Activated naive CD4-positive, alpha-beta T cell treated with anti-CD3 and anti-CD28 coated beads, Interleukin-2, amount 50 U/mL, for 24 hours (primary cell): ENCODE data around the gene JAKMIP1.

Experiments
- H3K27ac Mint-ChIP-seq: one replicate; pipeline ENCODE4 v1.8.0; 2021; ENCODE audit warnings: mild to moderate bottlenecking, mixed read lengths
- H3K27me3 Mint-ChIP-seq: one replicate; pipeline ENCODE4 v1.8.0; 2021; ENCODE audit warnings: mixed read lengths
- H3K36me3 Mint-ChIP-seq: one replicate; pipeline ENCODE4 v1.8.0; 2021; ENCODE audit warnings: mixed read lengths
- H3K4me1 Mint-ChIP-seq: one replicate; pipeline ENCODE4 v1.8.0; 2021; ENCODE audit warnings: mixed read lengths
- H3K4me3 Mint-ChIP-seq: one replicate; pipeline ENCODE4 v1.8.0; 2021; ENCODE audit warnings: mild to moderate bottlenecking, mixed read lengths
- H3K9me3 Mint-ChIP-seq: one replicate; pipeline ENCODE4 v1.8.0; 2021; ENCODE audit warnings: mixed read lengths

JAKMIP1 gene

DNA sequence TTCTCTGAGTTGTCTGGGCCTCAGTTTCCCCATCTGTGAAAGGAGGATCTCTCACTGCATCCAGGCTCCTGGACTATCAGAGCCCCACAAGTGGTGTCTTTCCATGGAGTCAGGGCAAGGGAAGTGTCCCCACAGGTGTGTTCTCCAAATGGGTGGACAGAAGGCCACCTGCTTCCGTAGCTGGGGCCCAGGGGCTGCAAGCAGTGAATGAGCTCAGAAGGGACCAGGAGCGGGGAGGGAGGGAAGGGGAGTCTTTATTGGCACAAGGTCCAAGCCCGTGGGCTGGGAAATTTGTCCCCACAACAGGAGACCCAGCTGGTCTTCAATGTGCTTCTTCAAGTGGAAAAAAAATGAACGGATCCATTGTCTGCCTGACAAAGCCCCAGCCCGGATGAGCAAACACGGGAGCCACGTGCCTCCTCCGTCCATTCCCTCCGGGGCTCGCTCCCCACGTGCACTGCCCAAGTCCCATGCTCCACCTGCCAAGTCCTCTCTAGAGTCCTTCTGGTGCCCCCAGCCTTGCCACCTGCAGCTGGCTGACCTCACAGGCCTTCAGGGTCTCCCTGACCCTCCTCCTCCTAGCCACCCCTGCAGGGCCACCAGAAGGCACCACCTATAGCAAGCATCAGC lies 72.0 kb downstream of the JAKMIP1 start:
- Mint-ChIP-seq H3K9me3 (no peaks in the 10 kb centered on the region), H3K36me3 (no peaks in the 10 kb centered on the region), H3K27me3 (peaks cover 2% of the 10 kb centered on the region), H3K4me1 (no peaks in the 10 kb centered on the region), H3K4me3 (no peak overlapping the region), H3K27ac (no peak overlapping the region)

DNA sequence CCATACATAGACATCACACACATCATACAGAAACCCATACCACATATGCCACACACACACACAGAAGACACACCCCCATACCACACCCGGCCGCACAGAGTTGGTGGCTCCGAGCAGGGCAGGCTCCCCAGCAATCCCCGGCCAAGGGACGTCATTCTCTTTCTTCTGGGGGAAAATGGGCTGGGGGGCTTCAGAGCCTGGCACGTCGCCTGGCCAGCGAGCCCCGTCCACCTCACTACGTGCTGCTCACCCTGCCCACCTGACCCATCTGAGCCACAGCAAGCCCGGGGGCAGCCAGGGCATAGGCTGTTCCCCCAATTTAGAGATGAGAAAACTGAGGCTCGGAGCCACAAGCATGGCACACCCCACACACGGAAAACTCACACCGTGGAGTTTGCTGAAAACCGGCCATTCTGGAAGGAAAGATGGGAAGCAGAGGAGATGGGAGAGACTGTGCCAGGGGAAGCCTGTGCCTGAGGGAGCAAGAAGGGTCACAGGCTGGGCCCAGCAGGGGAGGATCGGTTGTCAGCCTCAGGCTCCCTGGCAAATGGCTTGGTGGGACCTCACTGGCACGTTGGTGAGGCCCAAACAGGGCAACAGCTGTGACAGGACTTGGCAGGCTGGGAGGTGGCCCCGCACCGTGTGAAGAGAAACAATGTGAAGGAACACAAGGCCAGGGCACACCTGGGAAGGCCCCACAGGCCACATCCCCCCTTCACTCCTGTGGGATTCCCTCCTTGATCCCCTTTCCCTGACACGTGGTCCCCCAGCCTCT lies 73.2 kb downstream of the JAKMIP1 start:
- Mint-ChIP-seq H3K9me3 (no peaks in the 10 kb centered on the region), H3K4me3 (no peak overlapping the region), H3K27ac (no peak overlapping the region), H3K4me1 (no peaks in the 10 kb centered on the region), H3K36me3 (no peaks in the 10 kb centered on the region), H3K27me3 (peaks cover 2% of the 10 kb centered on the region)

DNA sequence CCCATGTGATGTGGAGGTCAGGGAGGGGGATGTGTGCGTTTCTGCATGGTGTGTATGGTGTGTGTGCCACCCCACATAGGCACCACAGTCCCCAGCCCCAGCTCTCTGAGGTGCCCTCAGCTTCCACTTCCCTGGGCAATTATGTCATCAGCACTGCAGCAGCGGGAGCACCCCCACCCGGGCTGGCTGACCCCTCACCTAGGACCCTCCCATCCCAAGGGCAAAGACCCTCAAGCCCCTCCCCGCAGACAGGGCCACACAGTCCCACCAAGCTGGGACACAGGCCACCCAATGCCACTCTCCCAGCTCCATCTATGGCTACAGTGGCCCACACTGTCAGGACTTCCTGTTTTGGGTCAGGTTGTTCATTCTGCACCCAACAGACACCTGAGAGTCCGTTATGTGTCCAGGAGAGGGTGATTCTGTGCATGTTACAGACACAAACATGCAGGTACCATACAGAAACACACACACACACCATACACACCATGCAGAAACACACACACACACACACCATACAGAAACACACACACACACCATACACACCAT lies 75.2 kb downstream of the JAKMIP1 start:
- H3K9me3 Mint-ChIP-seq = no peaks in the 10 kb centered on the region
- peaks cover 2% of the 10 kb centered on the region for H3K27me3 Mint-ChIP-seq
- no peaks in the 10 kb centered on the region for H3K4me1 Mint-ChIP-seq
- H3K27ac Mint-ChIP-seq = no peak overlapping the region
- no peak overlapping the region for H3K4me3 Mint-ChIP-seq
- H3K36me3 Mint-ChIP-seq = no peaks in the 10 kb centered on the region

DNA sequence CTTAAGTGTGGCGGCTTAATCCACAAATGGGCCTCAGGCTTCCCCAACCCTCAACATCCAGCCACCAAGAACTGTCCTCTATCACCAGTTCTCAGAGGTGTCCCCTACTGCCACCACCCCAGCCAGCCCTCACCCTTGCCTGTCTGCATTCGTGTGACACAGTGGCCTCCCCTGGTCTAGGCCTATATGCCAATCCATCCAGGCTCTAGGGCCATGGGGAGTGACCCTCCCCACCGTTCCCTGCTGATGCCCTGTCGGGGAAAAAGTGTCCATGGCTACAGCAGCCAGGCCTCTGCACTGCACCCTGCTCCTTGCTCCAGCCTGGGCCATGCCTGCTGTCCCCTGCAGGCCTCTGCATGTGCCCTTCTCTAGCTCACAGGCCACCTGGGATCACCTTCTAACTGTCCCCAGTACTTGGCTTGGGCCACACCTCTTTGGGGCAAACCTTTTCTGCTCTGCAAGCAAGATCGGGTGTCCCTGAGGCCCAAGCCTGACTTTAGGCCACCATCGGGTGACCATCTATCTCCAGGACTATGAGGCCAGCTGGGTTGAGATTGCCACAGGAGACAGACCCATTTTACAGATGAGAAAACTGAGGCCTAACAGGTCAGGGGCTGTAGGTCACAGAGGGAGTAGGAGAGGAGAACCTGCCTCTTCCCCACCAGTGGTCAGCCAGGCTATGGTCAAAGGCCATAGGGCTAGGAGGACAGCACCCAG lies 75.8 kb downstream of the JAKMIP1 start:
- H3K9me3 Mint-ChIP-seq = no peaks in the 10 kb centered on the region
- H3K27ac Mint-ChIP-seq = no peak overlapping the region
- no peaks in the 10 kb centered on the region for H3K4me1 Mint-ChIP-seq
- H3K4me3 Mint-ChIP-seq = no peak overlapping the region
- H3K27me3 Mint-ChIP-seq = peaks cover 1% of the 10 kb centered on the region
- no peaks in the 10 kb centered on the region for H3K36me3 Mint-ChIP-seq

DNA sequence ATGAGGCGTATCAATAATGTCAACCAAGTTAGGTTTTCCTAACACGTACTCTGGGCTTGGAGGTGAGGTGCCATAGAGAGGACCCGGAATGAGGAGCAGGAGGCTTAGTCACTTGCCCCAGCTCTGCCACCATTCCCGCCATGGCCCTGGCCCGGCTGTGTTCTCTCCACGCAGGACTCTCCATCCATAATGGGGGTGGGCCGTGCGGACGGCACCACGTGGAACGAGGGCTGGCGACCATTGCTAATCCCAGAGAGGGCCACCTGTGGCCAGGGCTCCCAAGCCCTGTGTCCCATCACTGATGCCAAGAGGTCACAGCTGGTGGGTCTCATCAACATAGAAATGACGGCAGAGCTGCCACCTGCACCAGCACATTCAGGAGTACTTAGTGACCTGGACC lies 76.4 kb downstream of the JAKMIP1 start:
- H3K36me3 Mint-ChIP-seq = no peaks in the 10 kb centered on the region
- no peaks in the 10 kb centered on the region for H3K27me3 Mint-ChIP-seq
- no peak overlapping the region for H3K27ac Mint-ChIP-seq
- no peaks in the 10 kb centered on the region for H3K9me3 Mint-ChIP-seq
- no peaks in the 10 kb centered on the region for H3K4me1 Mint-ChIP-seq
- no peak overlapping the region for H3K4me3 Mint-ChIP-seq

DNA sequence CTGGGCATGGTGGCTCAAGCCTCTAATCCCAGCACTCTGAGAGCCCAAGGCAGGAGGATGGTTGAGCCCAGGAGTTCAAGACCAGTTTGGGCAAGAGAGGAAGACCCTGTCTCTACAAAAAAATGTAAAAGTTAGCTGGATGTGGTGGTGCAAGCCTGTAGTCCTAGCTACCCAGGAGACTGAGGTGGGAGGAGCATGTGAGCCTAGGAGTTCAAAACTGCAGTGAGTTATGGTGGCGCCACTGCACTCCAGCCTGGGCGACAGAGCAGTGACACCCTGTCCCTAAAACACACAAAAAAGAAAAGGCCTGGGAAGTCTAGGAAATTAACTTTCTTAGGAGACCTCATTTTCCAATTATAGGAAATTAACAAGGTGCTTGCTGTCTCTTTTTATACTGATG lies 76.8 kb downstream of the JAKMIP1 start:
- Mint-ChIP-seq H3K9me3 (no peaks in the 10 kb centered on the region), H3K27ac (no peak overlapping the region), H3K27me3 (no peaks in the 10 kb centered on the region), H3K36me3 (no peaks in the 10 kb centered on the region), H3K4me1 (no peaks in the 10 kb centered on the region), H3K4me3 (no peak overlapping the region)

DNA sequence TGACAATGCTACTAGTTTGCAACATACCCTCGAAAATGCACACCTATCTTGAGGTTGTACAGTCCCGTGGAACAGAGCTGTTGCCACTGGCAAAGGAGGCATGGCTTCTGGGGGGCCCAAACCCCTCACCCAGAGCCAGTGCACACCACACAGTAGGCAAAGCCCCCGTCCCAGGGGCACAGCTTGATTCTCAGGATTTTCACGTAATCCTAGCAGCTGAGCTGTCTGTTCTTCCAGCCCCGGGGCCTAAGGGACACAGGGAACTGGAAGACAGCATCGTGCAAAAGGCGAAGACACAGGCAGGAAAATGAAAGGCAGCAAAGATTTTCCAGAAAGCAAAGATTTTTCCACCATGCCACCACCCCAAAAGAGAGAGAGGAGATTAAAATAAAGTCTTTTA lies 77.2 kb downstream of the JAKMIP1 start:
- no peaks in the 10 kb centered on the region for H3K9me3 Mint-ChIP-seq
- no peaks in the 10 kb centered on the region for H3K36me3 Mint-ChIP-seq

DNA sequence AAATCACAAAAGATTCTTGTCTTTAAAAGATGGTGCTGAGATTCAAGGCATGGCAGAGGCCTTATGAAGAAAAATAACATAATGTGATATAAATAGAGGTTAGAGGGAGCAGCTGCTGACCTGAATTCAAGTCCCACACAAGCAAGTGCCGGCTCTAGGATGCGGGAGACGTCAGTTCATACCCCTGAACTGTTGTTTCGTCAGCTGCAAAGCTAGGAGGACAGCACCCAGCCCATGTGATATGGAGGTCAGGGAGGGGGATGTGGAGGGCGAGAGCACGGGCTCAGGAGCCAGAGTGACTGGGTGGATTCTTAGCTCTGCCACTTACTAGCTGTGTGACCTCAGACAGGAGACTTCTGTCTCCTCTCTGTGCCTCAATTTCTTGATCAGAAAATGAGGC lies 77.9 kb downstream of the JAKMIP1 start:
- H3K4me3 Mint-ChIP-seq = no peak overlapping the region
- H3K4me1 Mint-ChIP-seq = no peaks in the 10 kb centered on the region
- H3K27me3 Mint-ChIP-seq = no peaks in the 10 kb centered on the region
- H3K27ac Mint-ChIP-seq = no peak overlapping the region
- H3K9me3 Mint-ChIP-seq = no peaks in the 10 kb centered on the region
- no peaks in the 10 kb centered on the region for H3K36me3 Mint-ChIP-seq

More for the DNA sequence above, 77.2 kb downstream of the JAKMIP1 start:
- Mint-ChIP-seq H3K27ac (no peak overlapping the region), H3K4me3 (no peak overlapping the region), H3K4me1 (no peaks in the 10 kb centered on the region), H3K27me3 (no peaks in the 10 kb centered on the region)

DNA sequence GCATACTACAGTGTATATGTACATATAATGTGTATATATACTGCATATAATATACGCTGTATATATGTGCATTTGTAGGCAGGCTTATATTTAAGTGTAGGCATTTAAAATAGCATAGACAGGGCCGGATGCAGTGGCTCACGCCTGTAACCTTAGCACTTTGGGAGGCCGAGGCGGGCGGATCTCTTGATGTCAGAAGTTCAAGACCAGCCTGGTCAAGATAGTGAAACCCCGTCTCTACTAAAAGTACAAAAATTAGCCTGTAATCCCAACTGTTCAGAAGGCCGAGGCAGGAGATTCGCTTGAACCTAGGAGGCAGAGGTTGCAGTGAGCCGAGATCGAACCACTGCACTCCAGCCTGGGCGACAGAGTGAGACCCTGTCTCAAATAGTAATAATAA lies 78.4 kb downstream of the JAKMIP1 start:
- H3K4me3 Mint-ChIP-seq = no peak overlapping the region
- H3K9me3 Mint-ChIP-seq = no peaks in the 10 kb centered on the region
- no peaks in the 10 kb centered on the region for H3K4me1 Mint-ChIP-seq
- no peaks in the 10 kb centered on the region for H3K36me3 Mint-ChIP-seq
- H3K27ac Mint-ChIP-seq = no peak overlapping the region
- H3K27me3 Mint-ChIP-seq = no peaks in the 10 kb centered on the region

DNA sequence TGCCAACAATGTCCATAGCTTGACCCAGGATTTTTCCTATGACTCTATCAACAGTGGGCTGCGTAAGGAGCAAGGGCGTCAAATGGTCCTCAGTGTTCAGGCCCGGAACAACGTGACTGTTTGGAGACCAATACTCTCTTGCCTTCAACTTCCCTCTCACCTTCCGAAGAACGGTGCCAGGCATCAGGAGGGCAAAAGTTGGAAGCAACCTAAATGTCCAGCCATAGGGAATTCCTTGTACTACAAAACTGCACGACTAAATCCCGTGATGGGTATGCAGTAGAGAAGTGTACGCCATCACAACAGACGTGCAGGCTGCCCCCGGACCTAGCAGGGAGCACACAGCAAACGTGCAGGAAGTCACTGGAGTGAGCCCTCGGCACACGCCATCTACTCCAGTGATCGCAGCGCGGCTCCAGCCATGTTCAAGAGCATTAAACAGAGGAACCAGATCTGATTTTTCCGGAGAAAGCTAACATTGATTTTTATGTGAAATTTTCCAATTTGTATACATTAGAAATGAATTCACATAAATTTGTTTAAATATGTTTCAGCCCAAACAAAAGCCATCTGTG lies 79.0 kb downstream of the JAKMIP1 start:
- H3K9me3 Mint-ChIP-seq = no peaks in the 10 kb centered on the region
- no peaks in the 10 kb centered on the region for H3K27me3 Mint-ChIP-seq
- no peak overlapping the region for H3K4me3 Mint-ChIP-seq
- H3K4me1 Mint-ChIP-seq = no peaks in the 10 kb centered on the region
- H3K36me3 Mint-ChIP-seq = no peaks in the 10 kb centered on the region
- H3K27ac Mint-ChIP-seq = no peak overlapping the region

DNA sequence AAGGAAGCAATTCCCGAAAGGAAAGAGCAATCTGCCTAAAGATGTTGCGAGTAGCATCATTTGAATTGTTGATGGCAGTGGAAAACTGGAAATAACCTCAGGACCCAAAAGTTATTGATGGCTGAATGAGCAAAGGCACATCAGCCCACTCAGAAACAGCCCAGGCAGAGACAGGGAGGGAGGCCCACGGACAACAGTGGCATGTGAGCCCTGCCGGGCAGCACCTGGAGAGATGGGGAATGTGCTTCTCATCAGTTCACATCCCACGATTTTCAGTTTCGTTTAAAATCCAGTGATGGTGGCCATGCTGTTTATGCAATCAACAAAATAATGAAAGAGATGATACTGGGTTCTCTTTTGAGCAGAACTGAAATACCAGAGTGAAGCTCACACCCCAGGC lies 80.0 kb downstream of the JAKMIP1 start:
- Mint-ChIP-seq H3K27ac (no peak overlapping the region), H3K4me3 (no peak overlapping the region), H3K27me3 (peaks cover 2% of the 10 kb centered on the region)

DNA sequence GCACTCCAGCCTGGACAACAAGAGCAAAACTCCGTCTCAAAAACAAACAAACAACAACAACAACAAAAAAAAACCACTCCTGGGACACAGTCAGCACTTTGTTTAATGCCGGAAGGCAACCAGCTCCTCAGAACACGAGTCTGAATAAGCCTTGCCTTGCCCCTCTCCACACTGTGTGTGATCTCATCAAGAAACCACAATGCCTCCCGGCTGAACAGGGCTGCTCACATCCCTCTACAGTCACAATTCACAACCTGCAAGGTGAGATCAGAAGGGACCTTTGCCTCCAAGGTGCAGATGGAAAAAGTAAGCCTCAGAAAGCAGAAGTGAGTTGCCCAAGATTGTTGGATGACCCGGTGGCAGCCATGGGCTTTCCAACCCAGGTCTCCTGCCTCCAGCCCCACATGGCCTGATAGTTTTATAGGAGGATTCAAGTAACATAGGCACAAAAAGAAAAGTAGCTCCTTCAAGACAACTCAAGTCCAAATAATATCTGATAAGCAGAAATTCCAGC lies 80.8 kb downstream of the JAKMIP1 start:
- Mint-ChIP-seq H3K27me3 (peaks cover 2% of the 10 kb centered on the region), H3K9me3 (no peaks in the 10 kb centered on the region), H3K27ac (no peak overlapping the region), H3K4me1 (no peaks in the 10 kb centered on the region), H3K36me3 (no peaks in the 10 kb centered on the region), H3K4me3 (no peak overlapping the region)

More for the DNA sequence above, 80.0 kb downstream of the JAKMIP1 start:
- Mint-ChIP-seq H3K9me3 (no peaks in the 10 kb centered on the region), H3K4me1 (no peaks in the 10 kb centered on the region), H3K36me3 (no peaks in the 10 kb centered on the region)

DNA sequence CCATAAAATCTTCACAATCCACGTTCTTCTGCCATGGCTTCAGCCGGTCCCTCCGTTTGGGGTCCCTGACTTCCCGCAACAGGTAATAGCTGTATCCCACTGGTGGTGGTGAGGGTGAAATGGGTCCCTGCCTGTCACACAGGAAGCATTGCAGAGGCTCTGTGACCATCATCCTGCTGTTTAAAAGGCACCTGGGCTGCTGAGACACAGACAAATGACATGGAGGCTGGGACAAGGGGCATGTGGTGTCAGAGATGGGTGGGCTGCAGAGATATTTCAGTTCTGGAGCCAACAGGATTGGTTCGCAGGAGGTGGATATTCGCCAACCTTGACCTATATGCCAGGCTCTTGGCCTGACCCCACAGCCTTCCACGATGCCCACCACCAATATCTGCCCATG lies 82.1 kb downstream of the JAKMIP1 start:
- Mint-ChIP-seq H3K4me1 (no peaks in the 10 kb centered on the region), H3K36me3 (no peaks in the 10 kb centered on the region), H3K27ac (no peak overlapping the region), H3K4me3 (no peak overlapping the region), H3K9me3 (no peaks in the 10 kb centered on the region), H3K27me3 (peaks cover 2% of the 10 kb centered on the region)

DNA sequence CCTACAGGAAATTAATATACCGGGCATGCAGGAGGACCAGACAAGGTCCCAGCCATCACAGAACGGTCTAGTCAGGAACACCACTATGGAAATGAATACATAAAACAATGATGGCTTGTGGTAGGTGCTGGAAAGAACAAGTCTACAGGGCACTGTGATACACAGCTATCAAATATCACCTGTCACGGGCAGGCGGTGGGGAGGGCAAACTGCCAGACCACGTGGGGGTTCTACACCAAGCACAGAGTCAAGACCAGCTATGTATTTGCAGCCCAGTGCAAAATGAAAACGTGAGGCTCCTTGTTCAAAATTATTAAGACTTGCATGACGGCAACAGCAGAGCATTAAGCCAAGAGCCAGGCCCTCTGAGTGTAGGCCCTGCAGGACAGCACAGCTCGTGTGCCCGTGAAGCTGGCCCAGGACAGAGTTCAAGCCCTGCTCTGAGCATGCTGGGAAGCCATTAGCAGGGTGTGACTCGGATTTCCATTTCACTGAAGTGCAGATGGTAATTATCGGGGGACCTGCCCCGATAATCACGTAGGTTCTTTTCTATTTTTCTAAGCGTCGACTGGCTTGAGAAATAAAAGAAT lies 83.6 kb downstream of the JAKMIP1 start:
- Mint-ChIP-seq H3K27me3 (peaks cover 4% of the 10 kb centered on the region), H3K9me3 (no peaks in the 10 kb centered on the region), H3K4me1 (no peaks in the 10 kb centered on the region), H3K4me3 (no peak overlapping the region), H3K27ac (no peak overlapping the region), H3K36me3 (no peaks in the 10 kb centered on the region)
